AG08396 (cell line): ENCODE data around the gene TOX2.

ENCODE experiments used
- DNase-seq: peaks from one replicate; pipeline ENCODE4 v3.0.0; 2012; ENCODE audit warnings: low spot score, mixed read lengths

The TOX2 gene

GRCh38 chr20:43977962-43978361, 63.3 kb downstream of the TOX2 start:
- DNase-seq = no peak

- no peak for DNase-seq
Measured at GRCh38 chr20:43979576-43980105, 65.0 kb downstream of the TOX2 start.

GRCh38 chr20:43981540-43981939, 66.9 kb downstream of the TOX2 start:
- DNase-seq = no peak

- DNase-seq = no peak
Measured at GRCh38 chr20:43982016-43982415, 67.4 kb downstream of the TOX2 start.

- DNase-seq = no peak
Measured at GRCh38 chr20:43982886-43983285, 68.2 kb downstream of the TOX2 start.

GRCh38 chr20:43983359-43983758, 68.7 kb downstream of the TOX2 start:
- no peak for DNase-seq

- no peak for DNase-seq
Measured at GRCh38 chr20:43983904-43984361, 69.3 kb downstream of the TOX2 start.

- DNase-seq = no peak
Measured at GRCh38 chr20:43984587-43984986, 69.9 kb downstream of the TOX2 start.

GRCh38 chr20:43985121-43985520, 70.5 kb downstream of the TOX2 start:
- DNase-seq = no peak

- DNase-seq = no peak
Measured at GRCh38 chr20:43985608-43986316, 71.1 kb downstream of the TOX2 start.

GRCh38 chr20:43987018-43987417, 72.4 kb downstream of the TOX2 start:
- DNase-seq = no peak

- DNase-seq = no peak
Measured at GRCh38 chr20:43987531-43987930, 72.9 kb downstream of the TOX2 start.

GRCh38 chr20:43988451-43988850, 73.8 kb downstream of the TOX2 start:
- DNase-seq = no peak

- peak; percentile 37 for DNase-seq
Measured at GRCh38 chr20:43988867-43989266, 74.2 kb downstream of the TOX2 start.

GRCh38 chr20:43991261-43991660, 76.6 kb downstream of the TOX2 start:
- DNase-seq = no peak

- DNase-seq = no peak
Measured at GRCh38 chr20:43991982-43992381, 77.3 kb downstream of the TOX2 start.

- DNase-seq = no peak
Measured at GRCh38 chr20:43992885-43993284, 78.2 kb downstream of the TOX2 start.

- no peak for DNase-seq
Measured at GRCh38 chr20:43993560-43993959, 78.9 kb downstream of the TOX2 start.

GRCh38 chr20:43994486-43995100, 79.9 kb downstream of the TOX2 start:
- DNase-seq = peak; percentile 35

GRCh38 chr20:43995645-43996044, 81.0 kb downstream of the TOX2 start:
- DNase-seq = no peak

GRCh38 chr20:43996240-43996930, 81.7 kb downstream of the TOX2 start:
- DNase-seq = no peak

- no peak for DNase-seq
Measured at GRCh38 chr20:43999848-44000247, 85.2 kb downstream of the TOX2 start.
